SU-DHL-6 (cell line): Measurements from ENCODE around the gene B4GALT5.

ENCODE experiments used
- H2AFZ ChIP-seq: fragments of 200-600 bp; sonication (generic); 2 replicates; pipeline ENCODE4 v1.6.1; 2014; ENCODE audit warnings: low read depth, mild to moderate bottlenecking, moderate library complexity, mixed read lengths, antibody characterized with exemption, low read length; ENCODE audit not compliant: severe bottlenecking
- H3F3A ChIP-seq: fragments of 200-600 bp; shearing (Covaris generic); 2 replicates; pipeline ENCODE4 v1.6.0; 2016; ENCODE audit warnings: antibody characterized with exemption, mild to moderate bottlenecking; ENCODE audit not compliant: insufficient read depth
- H3K27ac ChIP-seq: fragments of 200-600 bp; sonication (generic); 2 replicates; pipeline ENCODE4 v1.5.1; 2016; ENCODE audit warnings: low read depth, mild to moderate bottlenecking, low read length, moderate library complexity, mixed read lengths
- H3K27me3 ChIP-seq: fragments of 200-600 bp; sonication (generic), shearing (Covaris generic); 2 replicates; pipeline ENCODE4 v1.6.0; 2014; ENCODE audit warnings: mild to moderate bottlenecking, low read length
- H3K36me3 ChIP-seq: fragments of 200-600 bp; sonication (generic); 2 replicates; pipeline ENCODE4 v1.6.1; 2014; ENCODE audit warnings: mild to moderate bottlenecking, low read length, mixed read lengths
- H3K4me2 ChIP-seq: fragments of 300-600, 200-600 bp; shearing (Covaris generic), sonication (generic); 2 replicates; pipeline ENCODE4 v1.6.0; 2014; ENCODE audit warnings: low read length, low read depth, mild to moderate bottlenecking; ENCODE audit not compliant: poor library complexity, severe bottlenecking
- H3K4me3 ChIP-seq: fragments of 200-600 bp; sonication (generic); 2 replicates; pipeline ENCODE4 v1.5.1; 2014; ENCODE audit warnings: antibody characterized with exemption, low read length, mild to moderate bottlenecking, mixed read lengths; ENCODE audit not compliant: insufficient read depth, poor library complexity, severe bottlenecking
- H3K79me2 ChIP-seq: fragments of 200-600 bp; sonication (generic); 2 replicates; pipeline ENCODE4 v1.6.1; 2014; ENCODE audit warnings: mild to moderate bottlenecking, low read length, moderate library complexity; ENCODE audit not compliant: insufficient read depth
- H3K9ac ChIP-seq: fragments of 200-600 bp; sonication (generic); 2 replicates; pipeline ENCODE4 v1.7.0; 2014; ENCODE audit warnings: mild to moderate bottlenecking, low read length
- H3K9me2 ChIP-seq: fragments of 200-600 bp; sonication (generic); replicated peaks from 2 replicates; pipeline ENCODE4 v1.6.1; 2014; ENCODE audit warnings: low read length; ENCODE audit not compliant: insufficient read depth
- H3K9me3 ChIP-seq: fragments of 200-600 bp; sonication (generic); 2 replicates; pipeline ENCODE4 v1.6.1; 2014; ENCODE audit warnings: low read length, mixed read lengths; ENCODE audit not compliant: insufficient read depth
- H4K20me1 ChIP-seq: fragments of 200-600 bp; sonication (generic); 2 replicates; pipeline ENCODE4 v1.6.1; 2014; ENCODE audit warnings: low read depth, mild to moderate bottlenecking, antibody characterized with exemption, low read length, moderate library complexity, mixed read lengths
- CTCF ChIP-seq: fragments of 200-600 bp; sonication (generic); IDR thresholded peaks from one replicate; pipeline ENCODE4 v1.5.1; 2017; ENCODE audit warnings: antibody characterized with exemption, mild to moderate bottlenecking, low read length, moderate library complexity; ENCODE audit not compliant: insufficient read depth, poor library complexity, severe bottlenecking
- EZH2phosphoT487 ChIP-seq: fragments of 200-600 bp; sonication (generic), shearing (Covaris generic); conservative IDR thresholded peaks from 2 replicates; pipeline ENCODE4 v1.6.1; 2018; ENCODE audit warnings: mild to moderate bottlenecking, antibody characterized with exemption, low read length, moderate library complexity, mixed read lengths

Gene B4GALT5

GRCh38 chr20:49658508-49658907 lies 55.2 kb downstream of the B4GALT5 start:
- no peaks in the 10 kb centered on the region for H3K9me3 ChIP-seq
- TF ChIP-seq CTCF (no peak), EZH2phosphoT487 (no peak)
- H3K4me3 ChIP-seq = no peak overlapping the region
- no peaks in the 10 kb centered on the region for H3K27me3 ChIP-seq
- H3F3A ChIP-seq = peaks cover 3% of the 10 kb centered on the region; the same call in 1 of the 2 replicates
- no peaks in the 10 kb centered on the region for H3K9me2 ChIP-seq
- peaks cover 18% of the 10 kb centered on the region for H3K36me3 ChIP-seq
- no peak overlapping the region for H3K9ac ChIP-seq
- H2AFZ ChIP-seq = no peak overlapping the region
- peaks cover 9% of the 10 kb centered on the region for H4K20me1 ChIP-seq
- peak overlapping the region; percentile 41; the same call in 1 of the 2 replicates for H3K27ac ChIP-seq
- H3K79me2 ChIP-seq = peaks cover 92% of the 10 kb centered on the region
- H3K4me2 ChIP-seq = no peak overlapping the region

- Histone ChIP-seq H3F3A (peaks cover 3% of the 10 kb centered on the region; the same call in 1 of the 2 replicates), H3K79me2 (peaks cover 90% of the 10 kb centered on the region), H3K4me2 (no peak overlapping the region), H3K9me3 (no peaks in the 10 kb centered on the region), H4K20me1 (peaks cover 5% of the 10 kb centered on the region), H2AFZ (no peak overlapping the region), H3K36me3 (peaks cover 29% of the 10 kb centered on the region), H3K9ac (no peak overlapping the region), H3K27me3 (no peaks in the 10 kb centered on the region), H3K4me3 (no peak overlapping the region), H3K9me2 (no peaks in the 10 kb centered on the region), H3K27ac (peak overlapping the region; percentile 37; the same call in 1 of the 2 replicates)
- TF ChIP-seq CTCF = no peak
- TF ChIP-seq EZH2phosphoT487 = no peak
Observed at GRCh38 chr20:49657118-49657901, 56.4 kb downstream of the B4GALT5 start.

- Histone ChIP-seq H3K9me3 (no peaks in the 10 kb centered on the region), H3K79me2 (peaks cover 89% of the 10 kb centered on the region), H3F3A (peaks cover 3% of the 10 kb centered on the region; the same call in 1 of the 2 replicates), H3K9me2 (no peaks in the 10 kb centered on the region), H3K9ac (no peak overlapping the region), H3K27ac (no peak overlapping the region), H2AFZ (no peak overlapping the region), H3K27me3 (no peaks in the 10 kb centered on the region), H3K4me2 (no peak overlapping the region), H4K20me1 (peaks cover 5% of the 10 kb centered on the region), H3K36me3 (peaks cover 29% of the 10 kb centered on the region), H3K4me3 (no peak overlapping the region)
- TF ChIP-seq CTCF = no peak
- no peak for TF ChIP-seq EZH2phosphoT487
Observed at GRCh38 chr20:49656304-49656703, 57.4 kb downstream of the B4GALT5 start.
